WTC11 (cell line): ENCODE data around the gene TOM1L2. TPM values are rescaled to one million over a fixed set of nuclear protein-coding genes. Genes with fewer than 3 reads are reported as not detected.

Source experiments
- ATAC-seq: fragments of 200-7000 bp; cut with Tn5 transposase; 2 replicates; pipeline ENCODE4 v1.10.0; 2021; ENCODE audit warnings: mild to moderate bottlenecking, moderate library complexity
- CTCF ChIA-PET: fragments of 300-600 bp; sonication (Branson Sonifier 250); formaldehyde crosslinking; loops from one replicate; lab custom pipeline; 2021; ENCODE audit warnings: antibody characterized with exemption; lab: Charles Lee
- POLR2A ChIA-PET: fragments of 350-600 bp; sonication (Branson Sonifier 250); formaldehyde crosslinking; loops from one replicate; lab custom pipeline; 2021; ENCODE audit warnings: antibody characterized with exemption; lab: Charles Lee
- DNase-seq: peaks from one replicate; pipeline ENCODE4 v3.0.0; 2021; ENCODE audit warnings: low spot score
- H3K27ac Mint-ChIP-seq: 2 replicates; pipeline ENCODE4 v1.8.0; 2021; ENCODE audit warnings: mixed read lengths
- H3K27me3 Mint-ChIP-seq: 2 replicates; pipeline ENCODE4 v1.8.0; 2021; ENCODE audit warnings: low read depth, mild to moderate bottlenecking, moderate library complexity, mixed read lengths
- H3K36me3 Mint-ChIP-seq: 2 replicates; pipeline ENCODE4 v1.8.0; 2021; ENCODE audit warnings: mixed read lengths
- H3K4me1 Mint-ChIP-seq: 2 replicates; pipeline ENCODE4 v1.8.0; 2022; ENCODE audit warnings: mixed read lengths
- H3K4me3 Mint-ChIP-seq: 2 replicates; pipeline ENCODE4 v1.8.0; 2021; ENCODE audit warnings: mild to moderate bottlenecking, moderate library complexity, mixed read lengths
- H3K9me3 Mint-ChIP-seq: 2 replicates; pipeline ENCODE4 v1.8.0; 2021; ENCODE audit warnings: mixed read lengths
- ATF2 ChIP-seq: sonication (generic); formaldehyde crosslinking; IDR thresholded peaks from 2 replicates; pipeline ENCODE4 v1.8.1; 2022; ENCODE audit warnings: low read depth, missing genetic modification reagents, borderline replicate concordance
- CTCF ChIP-seq: fragments of 200-600 bp; IDR thresholded peaks from 2 replicates; pipeline ENCODE4 v1.8.0; 2022; ENCODE audit warnings: antibody characterized with exemption
- E2F1 ChIP-seq: sonication (generic); formaldehyde crosslinking; IDR thresholded peaks from 2 replicates; pipeline ENCODE4 v1.8.0; 2022; ENCODE audit warnings: mild to moderate bottlenecking, missing genetic modification reagents
- E2F4 ChIP-seq: sonication (generic); formaldehyde crosslinking; IDR thresholded peaks from 2 replicates; pipeline ENCODE4 v1.8.1; 2022; ENCODE audit warnings: low read depth, mild to moderate bottlenecking, moderate library complexity, missing genetic modification reagents, borderline replicate concordance
- FOXJ3 ChIP-seq: sonication (generic); formaldehyde crosslinking; IDR thresholded peaks from 2 replicates; pipeline ENCODE4 v1.9.0; 2021; ENCODE audit warnings: missing genetic modification reagents, mild to moderate bottlenecking, borderline replicate concordance
- FOXK1 ChIP-seq: sonication (generic); formaldehyde crosslinking; IDR thresholded peaks from 2 replicates; pipeline ENCODE4 v1.8.0; 2022; ENCODE audit warnings: mild to moderate bottlenecking, moderate library complexity, missing genetic modification reagents
- GABPB1 ChIP-seq: sonication (generic); formaldehyde crosslinking; IDR thresholded peaks from 2 replicates; pipeline ENCODE4 v1.8.1; 2023; ENCODE audit warnings: mild to moderate bottlenecking, missing genetic modification reagents
- GRHL2 ChIP-seq: fragments of 250-450 bp; sonication (Bioruptor Pico); IDR thresholded peaks from 2 replicates; pipeline ENCODE4 v1.8.0; 2022; ENCODE audit warnings: mild to moderate bottlenecking, moderate library complexity; ENCODE audit not compliant: insufficient replicate concordance, severe bottlenecking
- GTF2I ChIP-seq: fragments of 250-450 bp; sonication (Bioruptor Pico); conservative IDR thresholded peaks from 2 replicates; pipeline ENCODE4 v1.4.0; 2021; ENCODE audit warnings: mild to moderate bottlenecking
- JUN ChIP-seq: sonication (generic); formaldehyde crosslinking; IDR thresholded peaks from 2 replicates; pipeline ENCODE4 v1.8.0; 2023; ENCODE audit warnings: mild to moderate bottlenecking, missing genetic modification reagents
- KAT7 ChIP-seq: sonication (generic); formaldehyde crosslinking; IDR thresholded peaks from 2 replicates; pipeline ENCODE4 v1.8.1; 2023; ENCODE audit warnings: missing genetic modification reagents, mild to moderate bottlenecking, borderline replicate concordance
- NR1H2 ChIP-seq: sonication (generic); formaldehyde crosslinking; IDR thresholded peaks from 2 replicates; pipeline ENCODE4 v1.9.0; 2021; ENCODE audit warnings: mild to moderate bottlenecking, moderate library complexity, missing genetic modification reagents
- NR3C1 ChIP-seq: sonication (generic); formaldehyde crosslinking; conservative IDR thresholded peaks from 2 replicates; pipeline ENCODE4 v1.8.1; 2023; ENCODE audit warnings: low read depth, mild to moderate bottlenecking, missing genetic modification reagents
- PRDM15 ChIP-seq: sonication (generic); formaldehyde crosslinking; IDR thresholded peaks from 2 replicates; pipeline ENCODE4 v1.8.0; 2022; ENCODE audit warnings: missing genetic modification reagents
- SP1 ChIP-seq: sonication (generic); formaldehyde crosslinking; conservative IDR thresholded peaks from 2 replicates; pipeline ENCODE4 v1.8.1; 2022; ENCODE audit warnings: missing genetic modification reagents
- TCF7 ChIP-seq: sonication (generic); formaldehyde crosslinking; IDR thresholded peaks from 2 replicates; pipeline ENCODE4 v1.8.0; 2022; ENCODE audit warnings: mild to moderate bottlenecking, low read depth, missing genetic modification reagents, moderate library complexity
- ZMAT4 ChIP-seq: fragments of 250-450 bp; sonication (Bioruptor Pico); IDR thresholded peaks from 2 replicates; pipeline ENCODE4 v1.9.0; 2021; ENCODE audit warnings: mild to moderate bottlenecking
- ZNF121 ChIP-seq: sonication (generic); formaldehyde crosslinking; IDR thresholded peaks from 2 replicates; pipeline ENCODE4 v1.8.0; 2023; ENCODE audit warnings: missing genetic modification reagents
- ZNF396 ChIP-seq: fragments of 250-450 bp; sonication (Bioruptor Pico); IDR thresholded peaks from 2 replicates; pipeline ENCODE4 v1.8.0; 2021; ENCODE audit warnings: mild to moderate bottlenecking, moderate library complexity, borderline replicate concordance
- ZNF671 ChIP-seq: fragments of 250-450 bp; sonication (Bioruptor Pico); IDR thresholded peaks from 2 replicates; pipeline ENCODE4 v1.8.0; 2021; ENCODE audit warnings: mild to moderate bottlenecking
- total RNA-seq: library from RNA; stranded (reverse); gene quantifications from 3 replicates; pipeline ENCODE4 v1.2.3, GENCODE V29; 2021
- TF ChIP-seq, protein P1 (sequence below): sonication (generic); formaldehyde crosslinking; conservative IDR thresholded peaks from 2 replicates; pipeline ENCODE4 v1.8.1; 2022; ENCODE audit warnings: mild to moderate bottlenecking, missing genetic modification reagents

Gene TOM1L2
- total RNA-seq, 1 experiment from 2014 or later, result 6.4 TPM

DNA sequence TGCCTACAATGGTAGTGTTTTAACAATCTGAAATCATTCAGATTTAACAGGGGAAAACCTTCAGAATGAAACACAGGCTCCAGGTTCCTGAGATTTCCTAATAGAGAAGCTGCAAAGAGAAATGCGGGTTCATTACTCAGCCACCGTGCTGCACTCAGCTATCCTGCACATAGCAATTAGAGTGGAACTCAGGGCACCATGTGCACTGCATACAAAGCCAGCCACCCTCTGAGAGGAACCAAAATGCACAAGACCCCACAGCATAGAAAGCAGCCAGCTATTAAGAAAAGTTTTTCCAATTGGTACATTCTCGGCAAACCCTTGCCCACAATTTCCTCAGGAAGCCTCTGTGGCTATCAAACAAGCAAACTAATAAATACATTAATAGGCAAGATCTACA, 37.4 kb downstream of the TOM1L2 start (continued):
- TF ChIP-seq E2F1 (CRISPR knock-in tag), result no peak
- TF ChIP-seq, all 79 proteins: peak for 0

DNA sequence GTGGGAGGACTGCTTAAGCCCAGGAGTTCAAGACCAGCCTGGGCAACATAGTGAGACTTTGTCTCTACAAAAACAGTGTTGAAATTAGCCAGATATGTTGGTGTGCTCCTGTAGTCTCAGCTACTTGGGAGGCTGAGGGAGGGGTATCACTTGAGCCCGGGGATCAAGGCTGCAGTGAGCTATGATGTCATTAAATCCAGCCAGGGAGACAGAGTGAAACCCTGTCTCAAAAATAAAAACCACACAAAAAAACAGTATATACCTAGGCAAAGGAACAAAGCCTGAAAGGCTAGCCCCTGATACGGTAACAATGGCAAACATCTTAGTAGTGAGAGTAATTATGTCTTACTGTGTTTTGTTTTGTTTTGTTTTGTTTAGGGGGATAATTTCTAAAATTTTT, 38.0 kb downstream of the TOM1L2 start:
- ATAC-seq, result no peak
- H3K4me3 Mint-ChIP-seq, result no peak overlapping the region
- no peak for TF ChIP-seq SP1 (CRISPR knock-in tag)
- TF ChIP-seq KAT7, result no peak
- TF ChIP-seq GTF2I (CRISPR knock-in tag), result no peak
- no peak for TF ChIP-seq ZNF121 (CRISPR knock-in tag)
- no peak for TF ChIP-seq NR1H2 (CRISPR knock-in tag)
- TF ChIP-seq JUN (CRISPR knock-in tag), result no peak
- TF ChIP-seq FOXK1, result no peak
- TF ChIP-seq FOXJ3 (CRISPR knock-in tag), result no peak
- no peak for TF ChIP-seq E2F4
- TF ChIP-seq TCF7 (CRISPR knock-in tag), result no peak
- no peak for TF ChIP-seq ZNF671 (CRISPR knock-in tag)
- TF ChIP-seq ZMAT4 (CRISPR knock-in tag), result no peak
- TF ChIP-seq, all 79 proteins: peak for 0
- H3K27me3 Mint-ChIP-seq, result no peaks in the 10 kb centered on the region; the same call in 1 of the 2 replicates
- CTCF ChIA-PET, result interaction anchor here (1.4 to 3.1 kb wide), 2 partner anchors 15 to 60 kb away, joined by 4 to 16 read pairs; no protein-coding TSS in a partner anchor
- H3K36me3 Mint-ChIP-seq, result no peaks in the 10 kb centered on the region
- H3K4me1 Mint-ChIP-seq, result peaks cover under 1% of the 10 kb centered on the region; the same call in 1 of the 2 replicates
- DNase-seq, result no peak
- POLR2A ChIA-PET, result no interaction called here
- no peak overlapping the region for H3K27ac Mint-ChIP-seq
- no peaks in the 10 kb centered on the region for H3K9me3 Mint-ChIP-seq

DNA sequence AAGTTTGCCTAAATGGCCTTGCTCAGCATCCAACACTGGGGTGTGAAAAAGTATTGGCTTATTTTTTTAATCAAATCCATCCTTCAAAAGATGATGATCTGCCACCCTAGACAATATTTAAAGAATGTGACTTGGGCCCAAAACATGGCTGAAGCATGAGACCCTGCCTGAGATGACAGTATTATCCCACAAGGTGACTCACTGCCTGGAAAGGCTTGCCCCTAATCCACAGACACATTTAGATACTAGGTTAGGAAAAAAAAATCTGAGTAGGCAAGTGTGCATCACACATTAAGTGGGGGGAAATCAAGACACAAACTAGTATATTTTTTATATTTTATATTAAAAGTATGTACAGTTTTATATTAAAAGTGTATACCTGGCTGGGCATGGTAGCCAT, 38.4 kb downstream of the TOM1L2 start:
- DNase-seq (no peak), ATAC-seq (no peak)
- CTCF ChIA-PET, result interaction anchor here (3.1 kb wide), 1 partner anchor 15 kb away, joined by 16 read pairs; no protein-coding TSS in a partner anchor
- no peaks in the 10 kb centered on the region for H3K36me3 Mint-ChIP-seq
- no peaks in the 10 kb centered on the region for H3K9me3 Mint-ChIP-seq
- no peak overlapping the region for H3K4me3 Mint-ChIP-seq
- H3K27ac Mint-ChIP-seq, result no peak overlapping the region
- POLR2A ChIA-PET, result no interaction called here
- H3K27me3 Mint-ChIP-seq, result no peaks in the 10 kb centered on the region; the same call in 1 of the 2 replicates
- peaks cover 5% of the 10 kb centered on the region for H3K4me1 Mint-ChIP-seq
- no peak for TF ChIP-seq ZNF396 (CRISPR knock-in tag)
- TF ChIP-seq PRDM15 (CRISPR knock-in tag), result no peak
- no peak for TF ChIP-seq GRHL2
- TF ChIP-seq CTCF, result no peak
- TF ChIP-seq, protein P1, sequence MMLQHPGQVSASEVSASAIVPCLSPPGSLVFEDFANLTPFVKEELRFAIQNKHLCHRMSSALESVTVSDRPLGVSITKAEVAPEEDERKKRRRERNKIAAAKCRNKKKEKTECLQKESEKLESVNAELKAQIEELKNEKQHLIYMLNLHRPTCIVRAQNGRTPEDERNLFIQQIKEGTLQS (CRISPR knock-in tag), result no peak
- TF ChIP-seq GABPB1, result no peak
- TF ChIP-seq NR3C1 (CRISPR knock-in tag), result no peak
- TF ChIP-seq ATF2 (CRISPR knock-in tag), result no peak
